H1 (cell line): ENCODE results near the gene SUSD6.

Experiments
- CTCF ChIP-seq, 3 experiments: IDR thresholded peaks; 1 replicate in 2 of 3; 2 replicates in 1 of 3; pipeline versions ENCODE4 v1.5.1 to v1.6.1; 2011; ENCODE audit warnings: low read length in 3 of 3, mild to moderate bottlenecking in 3 of 3, inconsistent platforms in 2 of 3, low read depth in 1 of 3, moderate library complexity in 1 of 3; ENCODE audit not compliant: insufficient read depth in 1 of 3; ENCODE audit errors: control extremely low read depth in 1 of 3
- EP300 ChIP-seq, 2 experiments: IDR thresholded peaks; 1 replicate in 1 of 2; 2 replicates in 1 of 2; pipeline ENCODE4 v1.6.1; 2011 to 2012; ENCODE audit warnings: low read depth in 2 of 2, low read length in 2 of 2, mild to moderate bottlenecking in 2 of 2, borderline replicate concordance in 1 of 2, inconsistent platforms in 1 of 2, moderate library complexity in 1 of 2
- GABPA ChIP-seq: IDR thresholded peaks from 2 replicates; pipeline ENCODE4 v1.6.1; 2011; ENCODE audit warnings: mild to moderate bottlenecking, low read length, moderate library complexity, borderline replicate concordance; ENCODE audit not compliant: insufficient read depth
- JUN ChIP-seq: IDR thresholded peaks from 2 replicates; pipeline ENCODE4 v1.6.1; 2011; ENCODE audit warnings: low read depth, mild to moderate bottlenecking, improper control_type of control experiment, low read length
- POLR2A ChIP-seq, 2 experiments: IDR thresholded peaks; 1 replicate in 1 of 2; 2 replicates in 1 of 2; pipeline ENCODE4 v1.6.1; 2011; ENCODE audit warnings: low read depth in 2 of 2, low read length in 2 of 2, mild to moderate bottlenecking in 2 of 2; ENCODE audit errors: control extremely low read depth in 1 of 2
- SP2 ChIP-seq: IDR thresholded peaks from 2 replicates; pipeline ENCODE4 v1.6.1; 2012; ENCODE audit warnings: mild to moderate bottlenecking, low read length, inconsistent platforms

- TF ChIP-seq CTCF (IDR thresholded peaks at IDR 0.05; ENCODE audit: control extremely low read depth in 1 of 3, insufficient read depth in 1 of 3, low read depth in 1 of 3, low read length in 3 of 3) = no peak
- no peak for TF ChIP-seq POLR2A (IDR thresholded peaks at IDR 0.05; ENCODE audit: control extremely low read depth in 1 of 2, low read depth in 2 of 2, low read length in 2 of 2)
- TF ChIP-seq SP2 = no peak
- TF ChIP-seq JUN = no peak
- TF ChIP-seq GABPA = no peak
- TF ChIP-seq EP300 (IDR thresholded peaks at IDR 0.05; ENCODE audit: borderline replicate concordance in 1 of 2, low read depth in 2 of 2, low read length in 2 of 2) = no peak
Observed at GRCh38 chr14:69703047-69704039, 91.9 kb downstream of the SUSD6 start.
